ENCODE data around the gene IL34. TPM values are rescaled to one million over a fixed set of nuclear protein-coding genes. Genes with fewer than 3 reads are reported as not detected.

Gene IL34
- total RNA-seq, 1 experiment from 2014 or later = not detected

DNA sequence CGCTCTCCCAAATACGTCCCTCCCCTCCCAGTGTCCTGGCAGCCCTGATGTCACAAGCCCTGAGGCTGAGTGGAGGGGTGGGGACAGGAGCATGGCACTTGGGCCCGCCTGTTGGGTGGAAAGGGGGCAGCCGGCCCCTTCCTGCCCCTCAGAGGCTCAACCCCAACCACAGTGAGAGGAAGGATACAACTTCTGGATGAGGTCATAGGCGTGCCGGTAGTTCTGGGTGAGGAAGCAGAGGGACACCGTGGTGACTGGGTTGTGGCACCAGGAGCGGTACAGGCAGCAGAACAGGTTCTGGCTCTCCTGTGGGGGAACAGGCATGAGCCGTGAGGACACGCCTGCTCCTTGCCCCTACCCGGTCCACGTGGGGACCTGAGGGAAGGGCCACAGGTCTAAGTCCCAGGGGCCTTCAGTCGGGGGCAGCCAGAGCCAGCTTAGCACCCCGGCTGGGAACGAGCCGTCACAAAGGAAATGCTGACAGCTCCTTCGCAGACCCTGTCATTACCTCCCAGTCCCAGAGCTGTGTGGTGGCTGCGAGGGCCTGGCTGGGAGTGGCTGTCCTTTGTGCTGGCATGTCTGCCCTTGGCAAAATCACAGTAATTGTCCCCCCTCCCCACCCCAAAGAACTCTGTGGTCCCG lies 50.7 kb downstream of the IL34 start:
- Histone ChIP-seq H3K27ac (ENCODE audit: low read depth, low read length) (no peak overlapping the region), H3K4me1 (ENCODE audit: control insufficient read depth in 1 of 2, insufficient read depth in 2 of 2, low read length in 2 of 2) (peaks cover 26 to 48% of the 10 kb centered on the region in 2 experiments), H2AFZ (ENCODE audit: low read depth, low read length, poor library complexity, severe bottlenecking) (no peak overlapping the region), H3K9ac (ENCODE audit: low read length) (no peak overlapping the region), H3K36me3 (ENCODE audit: control insufficient read depth in 1 of 2, insufficient read depth in 2 of 2, low read length in 2 of 2) (no peaks in the 10 kb centered on the region), H3K4me2 (ENCODE audit: low read length) (no peak overlapping the region; the same call in 1 of the 2 replicates), H4K20me1 (ENCODE audit: insufficient read depth) (no peaks in the 10 kb centered on the region), H3K4me3 (replicated peaks in 1 of 2; ENCODE audit: low read depth in 1 of 2, low read length in 2 of 2) (no peak overlapping the region), H3K79me2 (ENCODE audit: insufficient read depth, low read length) (no peaks in the 10 kb centered on the region), H3K27me3 (ENCODE audit: insufficient read depth, low read length) (no peaks in the 10 kb centered on the region), H3K9me3 (ENCODE audit: control insufficient read depth in 1 of 2, insufficient read depth in 1 of 2, low read depth in 1 of 2, low read length in 2 of 2) (no peaks in the 10 kb centered on the region), H3K9me2 (ENCODE audit: insufficient read depth) (no peaks in the 10 kb centered on the region)
- RAD21 ChIA-PET (ENCODE audit: low non-redundant PET in 1 of 2, low total read pairs in 2 of 2, uncharacterized antibody in 2 of 2, unreplicated experiment in 2 of 2) = no interaction called here
- TF ChIP-seq SIN3A (IDR thresholded peaks at IDR 0.05; ENCODE audit: low read depth) = no peak
- TF ChIP-seq, protein P1, sequence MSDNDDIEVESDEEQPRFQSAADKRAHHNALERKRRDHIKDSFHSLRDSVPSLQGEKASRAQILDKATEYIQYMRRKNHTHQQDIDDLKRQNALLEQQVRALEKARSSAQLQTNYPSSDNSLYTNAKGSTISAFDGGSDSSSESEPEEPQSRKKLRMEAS (IDR thresholded peaks at IDR 0.05) = no peak
- no peak for TF ChIP-seq ZFX (IDR thresholded peaks at IDR 0.05)
- no peak for TF ChIP-seq SP1 (IDR thresholded peaks at IDR 0.05; ENCODE audit: low read depth)
- TF ChIP-seq EGR1 (IDR thresholded peaks at IDR 0.05; ENCODE audit: low read depth) = no peak
- no peak for TF ChIP-seq EZH2 (IDR thresholded peaks at IDR 0.05)
- no peak for TF ChIP-seq CBX3 (IDR thresholded peaks at IDR 0.05; ENCODE audit: low read depth)
- TF ChIP-seq, protein P2, sequence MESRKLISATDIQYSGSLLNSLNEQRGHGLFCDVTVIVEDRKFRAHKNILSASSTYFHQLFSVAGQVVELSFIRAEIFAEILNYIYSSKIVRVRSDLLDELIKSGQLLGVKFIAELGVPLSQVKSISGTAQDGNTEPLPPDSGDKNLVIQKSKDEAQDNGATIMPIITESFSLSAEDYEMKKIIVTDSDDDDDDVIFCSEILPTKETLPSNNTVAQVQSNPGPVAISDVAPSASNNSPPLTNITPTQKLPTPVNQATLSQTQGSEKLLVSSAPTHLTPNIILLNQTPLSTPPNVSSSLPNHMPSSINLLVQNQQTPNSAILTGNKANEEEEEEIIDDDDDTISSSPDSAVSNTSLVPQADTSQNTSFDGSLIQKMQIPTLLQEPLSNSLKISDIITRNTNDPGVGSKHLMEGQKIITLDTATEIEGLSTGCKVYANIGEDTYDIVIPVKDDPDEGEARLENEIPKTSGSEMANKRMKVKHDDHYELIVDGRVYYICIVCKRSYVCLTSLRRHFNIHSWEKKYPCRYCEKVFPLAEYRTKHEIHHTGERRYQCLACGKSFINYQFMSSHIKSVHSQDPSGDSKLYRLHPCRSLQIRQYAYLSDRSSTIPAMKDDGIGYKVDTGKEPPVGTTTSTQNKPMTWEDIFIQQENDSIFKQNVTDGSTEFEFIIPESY (IDR thresholded peaks at IDR 0.05; ENCODE audit: extremely low read depth, insufficient replicate concordance, low read length) = no peak
- TF ChIP-seq CEBPB (IDR thresholded peaks at IDR 0.05; ENCODE audit: low read depth) = no peak
- TF ChIP-seq TCF7L2 (IDR thresholded peaks at IDR 0.05; ENCODE audit: borderline replicate concordance, extremely low read depth, insufficient read depth, insufficient read length) = no peak
- intact Hi-C loops (cut with micrococcal nuclease) = no loop called here
- CTCF ChIA-PET = no interaction called here
- ATAC-seq = no peak
- POLR2A ChIA-PET = no interaction called here
- no peak for DNase-seq (ENCODE audit: low read depth, low spot score)
- BruUV-seq (replicated peaks) = no TSS peak

Data from HCT116 (cell line).